Endothelial cell of umbilical vein (primary cell): ENCODE measurements around the gene BIRC3.

Source experiments
- CTCF ChIP-seq, 2 donors: IDR thresholded peaks; 1 replicate in 1 of 2; 2 replicates in 1 of 2; pipeline ENCODE4 v1.5.1; 2011; ENCODE audit warnings: low read length in 2 of 2, mild to moderate bottlenecking in 2 of 2, moderate library complexity in 2 of 2, control low read depth in 1 of 2, inconsistent platforms in 1 of 2, low read depth in 1 of 2; ENCODE audit not compliant: insufficient read depth in 1 of 2; ENCODE audit errors: extremely low read depth in 1 of 2
- EZH2 ChIP-seq: IDR thresholded peaks from 2 replicates; pipeline ENCODE4 v1.6.1; 2012; ENCODE audit warnings: borderline replicate concordance, low read depth, mild to moderate bottlenecking, moderate library complexity, low read length, inconsistent platforms; ENCODE audit not compliant: severe bottlenecking
- POLR2A ChIP-seq: IDR thresholded peaks from 2 replicates; pipeline ENCODE4 v1.6.1; 2012; ENCODE audit warnings: low read depth, mild to moderate bottlenecking, control low read depth, low read length
- POLR2AphosphoS5 ChIP-seq: IDR thresholded peaks from 2 replicates; pipeline ENCODE4 v1.6.1; 2012; ENCODE audit warnings: low read depth, mild to moderate bottlenecking, control low read depth, low read length, moderate library complexity; ENCODE audit not compliant: insufficient read depth

- TF ChIP-seq CTCF (IDR thresholded peaks at IDR 0.05; ENCODE audit: extremely low read depth in 1 of 2, insufficient read depth in 1 of 2, low read depth in 1 of 2, low read length in 2 of 2) (no peak), POLR2A (no peak), EZH2 (no peak), POLR2AphosphoS5 (no peak)
These were observed 3.4 kb downstream of the BIRC3 start for GRCh38 chr11:102320679-102321078.
